ENCODE results near the gene SP1.
A peak's percentile ranks its signal among the peaks of the same experiment; 100 is the strongest.
"Not testable (repeated sequence)": the region's sequence is repeated elsewhere in the genome, so short reads cannot be mapped to it uniquely, and the experiment has no call there.

SP1 gene

DNA sequence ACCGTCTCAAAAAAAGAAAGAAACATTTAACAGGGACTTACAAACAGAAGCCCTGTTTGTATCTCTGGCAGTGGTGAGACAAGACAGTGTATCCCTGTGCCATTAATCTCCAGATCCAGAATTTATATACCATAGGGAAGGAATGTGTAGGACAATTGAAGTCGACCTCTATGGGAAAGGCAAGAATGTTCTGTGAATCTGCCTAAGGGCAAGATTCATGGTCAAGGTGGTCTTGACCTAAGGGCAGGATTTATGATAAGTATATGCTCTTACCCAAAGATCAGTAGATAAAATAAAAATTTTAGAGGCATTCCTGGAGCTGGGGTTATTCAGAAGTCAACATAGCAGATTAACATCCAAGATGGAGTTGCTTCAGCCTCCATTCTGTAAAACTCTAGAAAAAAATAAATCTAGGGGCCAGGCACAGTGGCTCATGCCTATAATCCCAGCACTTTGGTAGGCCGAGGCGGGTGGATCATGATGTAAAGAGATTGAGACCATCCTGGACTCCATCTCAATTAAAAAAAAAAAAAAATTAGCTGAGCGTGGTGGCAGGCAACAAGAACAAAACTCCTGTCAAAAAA is 21.0 kb upstream of the SP1 start:
- Histone ChIP-seq H3K9ac (ENCODE audit: low read length) (no peak overlapping the region), H3K4me1 (ENCODE audit: control insufficient read depth, insufficient read depth, low read length) (no peaks in the 10 kb centered on the region), H3K9me3 (ENCODE audit: control insufficient read depth, insufficient read depth, low read depth, low read length) (no peaks in the 10 kb centered on the region), H3K36me3 (ENCODE audit: control insufficient read depth, insufficient read depth, low read length) (no peaks in the 10 kb centered on the region), H3K27ac (ENCODE audit: low read depth, low read length) (no peak overlapping the region), H3K4me3 (ENCODE audit: low read depth, low read length) (no peak overlapping the region), H3K27me3 (ENCODE audit: control insufficient read depth, insufficient read depth, low read length) (no peaks in the 10 kb centered on the region)

DNA sequence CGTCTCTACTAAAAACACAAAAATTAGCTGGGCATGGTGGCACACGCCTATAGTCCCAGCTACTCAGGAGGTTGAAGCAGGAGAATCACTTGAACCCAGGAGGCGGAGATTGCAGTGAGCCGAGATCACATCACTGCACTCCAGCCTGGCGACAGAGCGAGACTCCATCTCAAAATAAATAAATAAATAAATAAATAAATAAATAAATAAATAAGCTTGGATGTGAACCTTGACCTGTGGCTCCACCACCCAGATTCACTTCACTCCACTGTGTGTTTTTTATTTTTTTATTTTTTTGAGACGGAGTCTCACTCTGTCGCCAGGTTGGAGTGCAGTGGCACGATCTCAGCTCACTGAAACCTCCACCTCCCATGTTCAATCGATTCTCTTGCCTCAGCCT is 18.3 kb upstream of the SP1 start:
- not testable (repeated sequence) for H3K27me3 ChIP-seq (ENCODE audit: control insufficient read depth, insufficient read depth, low read length); H3K4me1 ChIP-seq (ENCODE audit: control insufficient read depth, insufficient read depth, low read length); H3K27ac ChIP-seq (ENCODE audit: low read depth, low read length); H3K36me3 ChIP-seq (ENCODE audit: control insufficient read depth, insufficient read depth, low read length); H3K9me3 ChIP-seq (ENCODE audit: control insufficient read depth, insufficient read depth, low read depth, low read length); H3K9ac ChIP-seq (ENCODE audit: low read length); H3K4me3 ChIP-seq (ENCODE audit: low read depth, low read length)

DNA sequence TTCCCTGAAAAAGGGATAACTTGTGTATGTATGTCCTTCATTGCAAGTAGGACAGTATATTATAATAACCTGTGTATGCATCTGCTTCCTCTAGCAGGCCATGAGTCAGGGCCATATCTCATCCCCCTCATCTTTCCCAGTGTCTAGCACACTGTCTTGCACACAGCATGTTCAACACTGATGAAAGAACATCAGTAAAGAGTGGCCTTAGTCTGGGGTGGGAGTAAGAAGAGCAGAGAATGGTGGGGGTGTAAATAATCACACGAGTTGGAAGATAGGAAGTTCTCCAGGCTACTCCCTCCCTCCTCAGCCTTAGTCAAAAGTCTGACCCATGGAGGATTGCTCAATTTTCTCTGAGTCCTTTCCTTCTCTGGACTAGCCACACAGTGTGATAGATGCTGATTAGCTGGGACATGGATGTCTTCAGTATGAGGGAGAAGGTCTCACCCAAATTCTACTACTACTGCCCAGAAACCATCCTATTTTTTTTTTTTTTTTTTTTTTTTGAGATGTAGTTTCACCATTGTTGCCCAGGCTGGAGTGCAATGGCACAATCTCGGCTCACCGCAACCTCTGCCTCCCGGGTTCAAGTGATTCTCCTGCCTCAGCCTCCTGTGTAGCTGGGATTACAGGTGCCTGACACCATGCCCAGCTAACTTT is 14.6 kb upstream of the SP1 start:
- H3K4me1 ChIP-seq (ENCODE audit: control insufficient read depth, insufficient read depth, low read length): peaks cover 3% of the 10 kb centered on the region
- no peaks in the 10 kb centered on the region for H3K9me3 ChIP-seq (ENCODE audit: control insufficient read depth, insufficient read depth, low read depth, low read length)
- H3K27me3 ChIP-seq (ENCODE audit: control insufficient read depth, insufficient read depth, low read length): no peaks in the 10 kb centered on the region
- no peaks in the 10 kb centered on the region for H3K36me3 ChIP-seq (ENCODE audit: control insufficient read depth, insufficient read depth, low read length)
- H3K27ac ChIP-seq (ENCODE audit: low read depth, low read length): no peak overlapping the region
- H3K4me3 ChIP-seq (ENCODE audit: low read depth, low read length): no peak overlapping the region
- H3K9ac ChIP-seq (ENCODE audit: low read length): no peak overlapping the region

DNA sequence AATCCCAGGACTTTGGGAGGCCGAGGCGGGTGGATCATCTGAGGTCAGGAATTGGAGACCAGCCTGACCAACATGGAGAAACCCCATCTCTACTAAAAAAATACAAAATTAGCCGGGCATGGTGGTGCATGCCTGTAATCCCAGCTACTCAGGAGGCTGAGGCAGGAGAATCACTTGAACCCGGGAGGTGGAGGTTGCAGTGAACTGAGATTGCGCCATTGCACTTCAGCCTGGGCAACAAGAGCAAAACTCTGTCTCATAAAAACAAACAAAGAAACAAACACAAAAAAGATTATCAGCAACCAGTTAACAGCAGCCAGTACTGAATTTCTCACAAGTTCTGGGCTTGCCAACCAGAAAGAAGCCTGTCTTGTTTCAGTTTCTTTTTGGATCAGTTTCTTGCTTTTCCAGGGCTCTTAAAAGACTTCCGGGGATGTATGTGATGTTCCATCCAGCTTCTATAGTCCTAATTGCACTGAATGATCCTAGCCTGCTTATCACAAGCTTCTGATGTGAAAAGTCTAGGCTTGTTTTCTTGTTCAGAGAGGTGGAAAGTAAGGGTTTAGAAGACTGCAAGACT is 6.3 kb upstream of the SP1 start:
- H3K9ac ChIP-seq (ENCODE audit: low read length); H3K4me3 ChIP-seq (ENCODE audit: low read depth, low read length): not testable (repeated sequence)

DNA sequence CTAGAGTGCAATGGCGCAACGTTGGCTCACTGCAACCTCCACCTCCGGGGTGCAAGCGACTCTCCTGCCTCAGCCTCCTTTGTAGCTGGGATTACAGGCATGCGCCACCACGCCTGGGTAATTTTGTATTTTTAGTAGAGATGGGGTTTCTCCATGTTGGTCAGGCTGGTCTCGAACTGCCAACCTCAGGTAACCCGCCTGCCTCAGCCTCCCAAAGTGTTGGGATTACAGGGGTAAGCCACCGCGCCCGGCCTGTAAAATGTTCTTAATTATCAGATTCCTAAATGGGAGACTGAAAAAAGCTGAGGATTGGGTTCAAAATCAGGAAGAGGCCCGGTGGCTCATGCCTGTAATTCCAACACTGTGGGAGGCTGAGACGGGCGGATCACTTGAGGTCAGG is 5.7 kb upstream of the SP1 start:
- H3K9ac ChIP-seq (ENCODE audit: low read length); H3K9me3 ChIP-seq (ENCODE audit: control insufficient read depth, insufficient read depth, low read depth, low read length); H3K36me3 ChIP-seq (ENCODE audit: control insufficient read depth, insufficient read depth, low read length); H3K27me3 ChIP-seq (ENCODE audit: control insufficient read depth, insufficient read depth, low read length); H3K27ac ChIP-seq (ENCODE audit: low read depth, low read length); H3K4me3 ChIP-seq (ENCODE audit: low read depth, low read length): not testable (repeated sequence)
- peaks cover 29% of the 10 kb centered on the region for H3K4me1 ChIP-seq (ENCODE audit: control insufficient read depth, insufficient read depth, low read length)

More for the DNA sequence above, 6.3 kb upstream of the SP1 start:
- H3K36me3 ChIP-seq (ENCODE audit: control insufficient read depth, insufficient read depth, low read length); H3K9me3 ChIP-seq (ENCODE audit: control insufficient read depth, insufficient read depth, low read depth, low read length); H3K27me3 ChIP-seq (ENCODE audit: control insufficient read depth, insufficient read depth, low read length); H3K27ac ChIP-seq (ENCODE audit: low read depth, low read length): not testable (repeated sequence)
- H3K4me1 ChIP-seq (ENCODE audit: control insufficient read depth, insufficient read depth, low read length): peaks cover 23% of the 10 kb centered on the region

DNA sequence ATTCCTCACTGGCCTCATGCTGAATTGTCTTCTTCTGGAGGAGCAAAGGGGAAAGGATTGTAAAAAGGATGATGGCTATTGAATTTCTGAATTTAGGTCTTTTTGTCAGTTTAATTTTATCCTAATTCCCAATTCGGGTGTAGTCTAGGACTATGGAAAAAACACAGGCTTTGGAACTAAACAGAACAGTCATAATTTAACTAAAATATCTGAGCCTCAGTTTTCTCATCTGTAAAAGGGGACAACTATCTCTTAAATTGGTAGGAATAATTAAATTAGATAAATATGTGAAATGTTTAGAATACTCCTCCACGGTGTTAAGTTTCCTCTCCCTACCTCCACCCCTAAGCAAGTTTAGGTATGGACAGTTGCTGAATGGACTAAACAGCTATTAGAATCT is 3.2 kb upstream of the SP1 start:
- H3K4me3 ChIP-seq (ENCODE audit: low read depth, low read length): no peak overlapping the region
- no peaks in the 10 kb centered on the region for H3K27me3 ChIP-seq (ENCODE audit: control insufficient read depth, insufficient read depth, low read length)
- no peak overlapping the region for H3K9ac ChIP-seq (ENCODE audit: low read length)
- H3K27ac ChIP-seq (ENCODE audit: low read depth, low read length): no peak overlapping the region
- H3K9me3 ChIP-seq (ENCODE audit: control insufficient read depth, insufficient read depth, low read depth, low read length): no peaks in the 10 kb centered on the region
- H3K4me1 ChIP-seq (ENCODE audit: control insufficient read depth, insufficient read depth, low read length): peaks cover 27% of the 10 kb centered on the region
- peaks cover 2% of the 10 kb centered on the region; the same call in 1 of the 2 replicates for H3K36me3 ChIP-seq (ENCODE audit: control insufficient read depth, insufficient read depth, low read length)

DNA sequence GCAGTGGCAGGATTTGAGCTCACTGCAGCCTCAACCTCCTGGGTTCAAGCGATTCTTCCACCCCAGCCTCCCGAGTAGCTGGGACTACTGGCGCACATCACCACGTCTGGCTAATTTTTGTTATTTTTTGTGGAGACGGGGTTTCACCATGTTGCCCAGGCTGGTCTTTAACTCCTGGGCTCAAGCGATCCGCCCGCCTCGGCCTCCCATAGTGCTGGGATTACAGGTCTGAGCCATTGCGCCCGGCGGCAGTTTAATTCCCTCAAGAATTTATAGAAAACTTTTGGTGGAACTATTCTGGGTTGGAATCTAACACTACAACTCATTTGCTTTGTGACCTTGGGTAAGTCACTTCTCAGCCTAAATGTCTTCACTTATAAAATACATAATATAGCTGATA is 1.8 kb upstream of the SP1 start:
- peaks cover 17% of the 10 kb centered on the region for H3K36me3 ChIP-seq (ENCODE audit: control insufficient read depth, insufficient read depth, low read length)
- no peak overlapping the region; the same call in 1 of the 2 replicates for H3K4me3 ChIP-seq (ENCODE audit: low read depth, low read length)
- H3K27ac ChIP-seq (ENCODE audit: low read depth, low read length): peak overlapping the region; percentile 86
- H3K27me3 ChIP-seq (ENCODE audit: control insufficient read depth, insufficient read depth, low read length): no peaks in the 10 kb centered on the region
- H3K9ac ChIP-seq (ENCODE audit: low read length): peak overlapping the region; percentile 90
- peaks cover 33% of the 10 kb centered on the region for H3K4me1 ChIP-seq (ENCODE audit: control insufficient read depth, insufficient read depth, low read length)
- no peaks in the 10 kb centered on the region for H3K9me3 ChIP-seq (ENCODE audit: control insufficient read depth, insufficient read depth, low read depth, low read length)

DNA sequence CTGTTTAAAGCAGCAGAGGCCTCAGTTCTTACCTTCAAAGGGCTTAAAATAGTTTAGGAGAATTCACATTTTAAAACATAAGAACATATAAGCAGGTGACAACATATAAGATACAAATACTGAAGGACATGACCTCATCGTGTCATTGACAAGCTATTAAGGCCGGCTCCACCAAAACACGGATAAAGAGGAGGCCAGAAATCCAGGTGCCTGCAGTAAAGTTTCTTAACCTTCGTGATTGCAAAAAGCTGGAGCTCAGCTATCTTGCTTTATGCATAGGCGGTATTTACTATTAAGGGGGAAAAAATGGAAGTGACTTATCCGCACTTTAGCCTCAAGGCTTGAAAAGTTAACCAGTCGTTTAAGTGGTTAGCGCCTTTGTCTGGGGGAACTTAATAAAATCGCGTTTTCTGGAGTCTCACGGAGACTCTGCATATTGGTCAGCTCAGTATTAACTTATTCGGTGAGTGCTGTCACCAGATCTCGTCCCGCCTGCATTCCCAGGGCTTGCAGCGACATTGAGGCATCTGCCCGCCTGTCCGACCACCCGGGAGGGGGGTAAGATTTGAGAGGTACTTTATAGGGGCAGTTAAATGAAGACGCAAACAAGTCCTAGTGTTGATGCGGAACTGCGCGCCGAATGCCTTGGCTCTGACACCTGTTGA is 1.1 kb upstream of the SP1 start:
- peak overlapping the region; percentile 86 for H3K27ac ChIP-seq (ENCODE audit: low read depth, low read length)
- peaks cover 35% of the 10 kb centered on the region for H3K4me1 ChIP-seq (ENCODE audit: control insufficient read depth, insufficient read depth, low read length)
- no peaks in the 10 kb centered on the region for H3K9me3 ChIP-seq (ENCODE audit: control insufficient read depth, insufficient read depth, low read depth, low read length)
- H3K27me3 ChIP-seq (ENCODE audit: control insufficient read depth, insufficient read depth, low read length): no peaks in the 10 kb centered on the region
- peak overlapping the region; percentile 90 for H3K9ac ChIP-seq (ENCODE audit: low read length)
- peaks cover 23% of the 10 kb centered on the region for H3K36me3 ChIP-seq (ENCODE audit: control insufficient read depth, insufficient read depth, low read length)
- peak overlapping the region; percentile 65 for H3K4me3 ChIP-seq (ENCODE audit: low read depth, low read length)

DNA sequence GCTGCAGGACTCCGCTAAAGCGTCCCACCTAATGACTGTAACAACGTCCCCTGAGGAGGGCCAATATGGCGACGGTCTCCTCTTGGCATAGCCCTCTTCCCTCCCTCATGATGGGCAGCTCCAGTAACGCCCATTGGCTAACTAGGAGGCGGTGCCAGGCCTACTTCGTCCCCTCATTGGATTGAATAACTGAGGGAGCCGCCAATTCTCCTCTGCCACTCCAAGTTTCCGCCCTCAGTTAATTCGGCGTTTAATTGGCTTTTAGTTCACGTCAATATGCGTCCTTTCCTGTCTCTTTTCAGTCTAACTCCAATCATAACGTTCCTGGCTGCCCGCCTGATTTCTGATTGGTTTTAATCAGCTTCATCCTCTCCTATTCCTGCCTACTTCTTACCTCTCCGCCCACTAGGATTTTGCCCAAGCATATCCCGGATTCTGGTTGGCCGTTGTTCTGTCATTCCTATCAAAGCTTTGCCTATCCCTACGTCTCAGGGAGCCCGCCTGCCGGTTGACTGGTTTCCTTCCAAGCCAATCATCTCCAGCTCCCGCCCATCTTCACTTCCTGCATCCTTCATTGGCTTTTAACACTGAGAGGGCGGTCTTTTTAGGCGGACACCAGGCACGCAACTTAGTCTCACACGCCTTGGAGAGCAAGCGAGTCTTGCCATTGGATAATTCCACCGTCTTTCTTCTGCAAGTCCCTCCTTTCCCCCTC is 430 bp upstream of the SP1 start:
- peaks cover 26% of the 10 kb centered on the region for H3K36me3 ChIP-seq (ENCODE audit: control insufficient read depth, insufficient read depth, low read length)

DNA sequence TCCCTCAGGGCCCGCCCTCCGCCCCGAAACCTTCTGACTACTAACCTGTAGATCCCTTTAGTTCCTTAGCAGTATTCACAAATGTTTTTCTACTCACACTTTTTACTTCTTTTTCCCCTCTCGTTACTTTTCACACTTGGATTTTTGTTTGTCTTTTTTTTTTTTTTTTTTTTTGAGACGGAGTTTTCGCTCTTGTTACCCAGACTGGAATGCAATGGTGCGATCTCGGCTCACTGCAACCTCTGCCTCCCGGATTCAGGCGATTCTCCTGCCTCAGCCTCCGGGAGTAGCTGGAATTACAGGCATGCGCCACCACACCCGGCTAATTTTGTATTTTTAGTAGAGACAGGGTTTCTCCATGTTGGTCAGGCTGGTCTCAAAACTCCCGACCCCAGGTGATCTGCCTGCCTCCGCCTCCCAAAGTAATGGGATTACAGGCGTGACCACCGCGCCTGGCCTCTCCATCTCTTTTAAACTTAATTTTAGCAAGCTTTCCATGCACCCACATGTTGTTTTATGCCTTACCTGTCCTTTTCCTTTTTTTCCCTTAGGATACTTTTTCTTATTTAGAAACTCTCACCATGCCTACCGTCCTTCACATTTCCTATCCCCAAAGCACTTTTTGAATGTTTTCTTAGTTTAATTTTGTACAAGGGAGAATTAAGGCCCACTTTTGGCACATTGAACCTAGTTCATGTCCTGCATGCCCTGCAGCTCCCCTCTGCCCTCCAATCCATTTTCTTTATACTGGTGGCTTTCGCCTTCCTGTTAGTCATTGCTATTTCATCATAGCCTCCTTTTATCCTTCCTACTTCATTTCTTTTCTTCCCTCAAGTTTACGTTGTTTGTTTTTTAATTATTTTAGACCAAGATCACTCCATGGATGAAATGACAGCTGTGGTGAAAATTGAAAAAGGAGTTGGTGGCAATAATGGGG is 1.1 kb downstream of the SP1 start:
- peak overlapping the region; percentile 90 for H3K27ac ChIP-seq (ENCODE audit: low read depth, low read length)
- H3K36me3 ChIP-seq (ENCODE audit: control insufficient read depth, insufficient read depth, low read length): peaks cover 31% of the 10 kb centered on the region
- H3K4me1 ChIP-seq (ENCODE audit: control insufficient read depth, insufficient read depth, low read length): peaks cover 35% of the 10 kb centered on the region
- H3K9me3 ChIP-seq (ENCODE audit: control insufficient read depth, insufficient read depth, low read depth, low read length): no peaks in the 10 kb centered on the region
- H3K4me3 ChIP-seq (ENCODE audit: low read depth, low read length): peak overlapping the region; percentile 76
- no peaks in the 10 kb centered on the region for H3K27me3 ChIP-seq (ENCODE audit: control insufficient read depth, insufficient read depth, low read length)
- peak overlapping the region; percentile 82 for H3K9ac ChIP-seq (ENCODE audit: low read length)

More for the DNA sequence above, 430 bp upstream of the SP1 start:
- Histone ChIP-seq H3K4me3 (ENCODE audit: low read depth, low read length) (peak overlapping the region; percentile 65), H3K9ac (ENCODE audit: low read length) (peak overlapping the region; percentile 90), H3K4me1 (ENCODE audit: control insufficient read depth, insufficient read depth, low read length) (peaks cover 35% of the 10 kb centered on the region), H3K27ac (ENCODE audit: low read depth, low read length) (peak overlapping the region; percentile 86), H3K27me3 (ENCODE audit: control insufficient read depth, insufficient read depth, low read length) (no peaks in the 10 kb centered on the region), H3K9me3 (ENCODE audit: control insufficient read depth, insufficient read depth, low read depth, low read length) (no peaks in the 10 kb centered on the region)

Data from HUES6 (cell line).